Measurements from ENCODE around the gene IPO9.

- TF ChIP-seq CTCF (IDR thresholded peaks at IDR 0.05; ENCODE audit: insufficient read depth, low read length) (no peak), REST (IDR thresholded peaks at IDR 0.05; ENCODE audit: insufficient replicate concordance, low read depth) (no peak)
These were observed 78.7 kb downstream of the IPO9 start for GRCh38 chr1:201907621-201908020.
